ENCODE results near the gene CARD11.

DNA sequence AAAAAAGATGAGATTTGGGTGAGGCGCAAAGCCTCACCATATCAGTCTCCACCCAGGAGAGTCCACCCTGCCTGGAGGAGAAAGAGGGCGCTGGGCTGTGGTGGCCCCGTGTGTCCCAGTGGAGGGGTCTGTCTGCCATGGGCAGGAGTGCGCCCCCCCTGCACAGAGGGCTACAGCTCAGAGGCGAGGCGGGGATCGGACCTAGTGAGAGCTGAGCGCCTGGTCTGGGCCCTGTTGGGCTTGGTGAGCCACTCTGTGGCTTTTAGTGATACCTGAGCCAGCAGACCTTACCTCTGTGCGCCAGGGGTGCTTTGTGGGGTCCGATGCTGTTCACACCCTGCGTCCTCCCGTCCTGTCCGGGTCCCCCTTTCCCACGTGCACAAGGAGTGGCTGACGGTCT lies 173.7 kb downstream of the CARD11 start:
- TF ChIP-seq, protein P1, sequence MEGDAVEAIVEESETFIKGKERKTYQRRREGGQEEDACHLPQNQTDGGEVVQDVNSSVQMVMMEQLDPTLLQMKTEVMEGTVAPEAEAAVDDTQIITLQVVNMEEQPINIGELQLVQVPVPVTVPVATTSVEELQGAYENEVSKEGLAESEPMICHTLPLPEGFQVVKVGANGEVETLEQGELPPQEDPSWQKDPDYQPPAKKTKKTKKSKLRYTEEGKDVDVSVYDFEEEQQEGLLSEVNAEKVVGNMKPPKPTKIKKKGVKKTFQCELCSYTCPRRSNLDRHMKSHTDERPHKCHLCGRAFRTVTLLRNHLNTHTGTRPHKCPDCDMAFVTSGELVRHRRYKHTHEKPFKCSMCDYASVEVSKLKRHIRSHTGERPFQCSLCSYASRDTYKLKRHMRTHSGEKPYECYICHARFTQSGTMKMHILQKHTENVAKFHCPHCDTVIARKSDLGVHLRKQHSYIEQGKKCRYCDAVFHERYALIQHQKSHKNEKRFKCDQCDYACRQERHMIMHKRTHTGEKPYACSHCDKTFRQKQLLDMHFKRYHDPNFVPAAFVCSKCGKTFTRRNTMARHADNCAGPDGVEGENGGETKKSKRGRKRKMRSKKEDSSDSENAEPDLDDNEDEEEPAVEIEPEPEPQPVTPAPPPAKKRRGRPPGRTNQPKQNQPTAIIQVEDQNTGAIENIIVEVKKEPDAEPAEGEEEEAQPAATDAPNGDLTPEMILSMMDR (IDR thresholded peaks at IDR 0.05) = no peak
- TF ChIP-seq POLR2AphosphoS5 (IDR thresholded peaks at IDR 0.05) = no peak
- no peak for TF ChIP-seq POLR2A (IDR thresholded peaks at IDR 0.05)

Data from suprapubic skin (tissue), 4 donors.